Chondrocyte (in vitro differentiated cells): ENCODE results near the gene HS3ST3B1. TPM values are rescaled to one million over a fixed set of nuclear protein-coding genes. Genes with fewer than 3 reads are reported as not detected.

ENCODE experiments used
- DNase-seq: peaks from one replicate; pipeline ENCODE4 v3.0.0; 2021; ENCODE audit warnings: mixed read lengths, low spot score
- H3K27ac Mint-ChIP-seq: one replicate; pipeline ENCODE4 v1.8.0; 2021; ENCODE audit warnings: mild to moderate bottlenecking, moderate library complexity, mixed read lengths; ENCODE audit not compliant: unreplicated experiment
- H3K27me3 Mint-ChIP-seq: 2 replicates; pipeline ENCODE4 v1.8.0; 2021; ENCODE audit warnings: low read depth, mixed read lengths
- H3K36me3 Mint-ChIP-seq: 2 replicates; pipeline ENCODE4 v1.8.0; 2021; ENCODE audit warnings: low read depth, mixed read lengths
- H3K4me1 Mint-ChIP-seq: 2 replicates; pipeline ENCODE4 v1.8.0; 2021; ENCODE audit warnings: low read depth, mild to moderate bottlenecking, mixed read lengths
- H3K4me3 Mint-ChIP-seq: one replicate; pipeline ENCODE4 v1.8.0; 2021; ENCODE audit warnings: mild to moderate bottlenecking, moderate library complexity, mixed read lengths; ENCODE audit not compliant: unreplicated experiment
- H3K9me3 Mint-ChIP-seq: 2 replicates; pipeline ENCODE4 v1.8.0; 2021; ENCODE audit warnings: low read depth, mixed read lengths
- CTCF ChIP-seq: fragments of 200-600 bp; sonication (generic); IDR thresholded peaks from 2 replicates; pipeline ENCODE4 v1.5.0; 2021; ENCODE audit warnings: antibody characterized with exemption, mild to moderate bottlenecking, moderate library complexity
- total RNA-seq: library from RNA; stranded (reverse); gene quantifications from 3 replicates; pipeline ENCODE4 v1.2.1, GENCODE V29; 2021

Gene HS3ST3B1
- total RNA-seq, 1 donor from 2014 or later, result 27.1 TPM

- Mint-ChIP-seq H3K4me3 (peak overlapping the region; percentile 97), H3K4me1 (peaks cover 63% of the 10 kb centered on the region), H3K9me3 (no peaks in the 10 kb centered on the region), H3K27ac (peak overlapping the region; percentile 97), H3K27me3 (no peaks in the 10 kb centered on the region), H3K36me3 (no peaks in the 10 kb centered on the region)
- no peak for DNase-seq
- no peak for TF ChIP-seq CTCF
Observed at GRCh38 chr17:14306596-14306995, 5.7 kb downstream of the HS3ST3B1 start.

- TF ChIP-seq CTCF, result no peak
- H3K9me3 Mint-ChIP-seq, result no peaks in the 10 kb centered on the region
- H3K4me3 Mint-ChIP-seq, result peak overlapping the region; percentile 80
- H3K4me1 Mint-ChIP-seq, result peaks cover 63% of the 10 kb centered on the region
- no peak for DNase-seq
- H3K27me3 Mint-ChIP-seq, result no peaks in the 10 kb centered on the region
- peak overlapping the region; percentile 97 for H3K27ac Mint-ChIP-seq
- H3K36me3 Mint-ChIP-seq, result peaks cover 3% of the 10 kb centered on the region
Observed at GRCh38 chr17:14307560-14308024, 6.7 kb downstream of the HS3ST3B1 start.

DNA sequence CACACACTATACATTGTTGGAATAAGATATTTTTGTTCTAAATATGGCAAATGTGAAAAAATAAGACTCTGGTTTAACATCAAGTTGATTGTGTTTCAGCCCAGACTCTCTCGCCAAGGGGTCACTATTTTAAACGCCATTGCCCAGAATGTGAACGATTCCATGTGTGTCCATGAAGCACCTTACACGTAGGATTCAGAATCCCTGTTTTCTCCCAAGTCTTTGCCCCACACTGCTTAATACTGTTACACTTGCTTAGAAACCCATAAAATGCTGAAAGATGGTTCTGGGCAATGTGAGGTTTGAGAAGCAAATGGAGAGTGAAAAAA, 7.7 kb downstream of the HS3ST3B1 start:
- peaks cover 6% of the 10 kb centered on the region for H3K36me3 Mint-ChIP-seq
- peaks cover 58% of the 10 kb centered on the region for H3K4me1 Mint-ChIP-seq
- H3K27me3 Mint-ChIP-seq, result no peaks in the 10 kb centered on the region
- peak overlapping the region; percentile 80 for H3K4me3 Mint-ChIP-seq
- DNase-seq, result no peak
- no peak for TF ChIP-seq CTCF
- no peaks in the 10 kb centered on the region for H3K9me3 Mint-ChIP-seq
- peak overlapping the region; percentile 97 for H3K27ac Mint-ChIP-seq

DNA sequence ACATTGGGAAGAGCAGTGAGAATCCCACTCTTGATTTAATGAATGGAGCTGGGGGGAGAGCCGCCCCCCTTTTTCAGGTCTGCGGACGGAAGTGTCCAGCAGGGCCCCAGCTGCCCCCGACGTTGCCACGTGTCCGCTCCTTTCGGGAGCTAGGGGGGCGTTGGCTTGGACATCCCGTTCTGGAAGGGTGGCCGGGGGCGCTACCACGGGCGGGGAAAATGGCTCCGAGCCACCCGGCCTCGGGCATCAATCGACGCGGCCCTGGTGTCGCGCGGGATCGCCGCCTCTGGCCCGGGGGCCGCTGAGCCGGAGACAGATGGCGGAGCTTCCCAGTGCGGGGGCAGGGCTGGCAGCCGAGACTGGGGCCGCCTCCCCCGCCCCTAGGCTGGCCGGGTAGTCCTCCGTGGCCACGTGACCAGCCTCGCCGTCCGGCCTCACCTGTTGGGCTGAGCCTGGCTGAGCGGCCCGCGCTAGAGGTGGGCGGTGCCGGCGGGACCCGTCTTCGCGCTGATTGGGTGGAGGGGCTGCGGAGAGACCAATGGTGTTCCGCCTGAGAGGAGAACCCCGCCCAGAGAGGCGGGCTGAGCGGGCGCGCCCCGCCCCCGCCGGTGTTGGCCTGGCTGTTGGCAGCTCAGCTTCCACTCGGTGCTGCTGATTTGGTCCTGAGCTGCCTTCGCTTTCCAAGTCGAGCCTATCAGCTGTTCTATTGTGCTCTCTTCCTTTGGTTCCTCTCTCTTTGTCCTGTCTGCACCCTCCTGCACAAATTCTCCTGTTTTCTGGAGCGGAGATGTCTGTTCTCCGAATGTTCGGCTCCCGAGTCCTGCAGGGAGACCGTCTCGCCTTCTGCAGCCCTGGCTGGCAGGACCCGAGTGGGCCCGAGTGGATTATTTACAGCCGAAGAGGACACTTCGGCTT, 8.3 kb downstream of the HS3ST3B1 start:
- Mint-ChIP-seq H3K36me3 (peaks cover 6% of the 10 kb centered on the region), H3K27me3 (no peaks in the 10 kb centered on the region), H3K4me1 (peaks cover 55% of the 10 kb centered on the region), H3K27ac (peak overlapping the region; percentile 97), H3K9me3 (no peaks in the 10 kb centered on the region), H3K4me3 (peak overlapping the region; percentile 80)
- DNase-seq, result peak; percentile 98
- TF ChIP-seq CTCF, result peak; percentile 17

- no peak for DNase-seq
- Mint-ChIP-seq H3K4me1 (peaks cover 47% of the 10 kb centered on the region), H3K27ac (peak overlapping the region; percentile 84)
Observed at GRCh38 chr17:14310101-14310500, 9.2 kb downstream of the HS3ST3B1 start.

More at GRCh38 chr17:14310101-14310500, 9.2 kb downstream of the HS3ST3B1 start:
- Mint-ChIP-seq H3K4me3 (peak overlapping the region; percentile 66), H3K36me3 (peaks cover 7% of the 10 kb centered on the region), H3K9me3 (no peaks in the 10 kb centered on the region), H3K27me3 (no peaks in the 10 kb centered on the region)
- no peak for TF ChIP-seq CTCF
